AG10803 (cell line): ENCODE results near the gene MKLN1.
"Not testable (repeated sequence)": the region's sequence is repeated elsewhere in the genome, so short reads cannot be mapped to it uniquely, and the experiment has no call there.

ENCODE experiments used
- DNase-seq: peaks from one replicate; pipeline ENCODE4 v3.0.0; 2010; ENCODE audit warnings: low read depth
- H3K4me3 ChIP-seq: 2 replicates; pipeline ENCODE4 v1.5.1; 2011; ENCODE audit warnings: mild to moderate bottlenecking, low read length, control low read depth
- TF ChIP-seq, protein P1 (sequence below): conservative IDR thresholded peaks from 2 replicates; pipeline ENCODE4 v1.5.1; 2011; ENCODE audit warnings: mild to moderate bottlenecking, low read length, control low read depth, inconsistent platforms

Gene MKLN1

DNA sequence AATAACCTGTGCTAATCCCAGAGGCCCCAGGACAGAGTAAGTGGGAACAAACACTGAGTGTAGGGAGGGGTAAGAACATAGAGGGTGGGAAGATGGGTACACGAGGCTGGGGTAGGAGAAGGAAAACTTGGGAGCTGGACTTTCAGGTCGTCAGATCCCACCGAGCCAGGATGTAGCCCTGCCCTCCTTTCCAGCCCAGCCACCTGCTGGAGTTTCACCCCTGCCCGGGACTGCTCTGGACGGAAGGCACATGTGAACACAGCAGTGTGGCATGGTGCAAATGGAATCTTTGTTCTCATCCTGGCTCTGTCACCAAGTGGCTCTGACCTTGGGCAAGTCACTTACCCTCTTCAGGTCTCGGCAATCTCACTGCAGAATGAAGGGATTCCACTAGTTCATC, 176.0 kb downstream of the MKLN1 start:
- DNase-seq = no peak
- H3K4me3 ChIP-seq = no peak overlapping the region
- TF ChIP-seq, protein P1, sequence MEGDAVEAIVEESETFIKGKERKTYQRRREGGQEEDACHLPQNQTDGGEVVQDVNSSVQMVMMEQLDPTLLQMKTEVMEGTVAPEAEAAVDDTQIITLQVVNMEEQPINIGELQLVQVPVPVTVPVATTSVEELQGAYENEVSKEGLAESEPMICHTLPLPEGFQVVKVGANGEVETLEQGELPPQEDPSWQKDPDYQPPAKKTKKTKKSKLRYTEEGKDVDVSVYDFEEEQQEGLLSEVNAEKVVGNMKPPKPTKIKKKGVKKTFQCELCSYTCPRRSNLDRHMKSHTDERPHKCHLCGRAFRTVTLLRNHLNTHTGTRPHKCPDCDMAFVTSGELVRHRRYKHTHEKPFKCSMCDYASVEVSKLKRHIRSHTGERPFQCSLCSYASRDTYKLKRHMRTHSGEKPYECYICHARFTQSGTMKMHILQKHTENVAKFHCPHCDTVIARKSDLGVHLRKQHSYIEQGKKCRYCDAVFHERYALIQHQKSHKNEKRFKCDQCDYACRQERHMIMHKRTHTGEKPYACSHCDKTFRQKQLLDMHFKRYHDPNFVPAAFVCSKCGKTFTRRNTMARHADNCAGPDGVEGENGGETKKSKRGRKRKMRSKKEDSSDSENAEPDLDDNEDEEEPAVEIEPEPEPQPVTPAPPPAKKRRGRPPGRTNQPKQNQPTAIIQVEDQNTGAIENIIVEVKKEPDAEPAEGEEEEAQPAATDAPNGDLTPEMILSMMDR = no peak

DNA sequence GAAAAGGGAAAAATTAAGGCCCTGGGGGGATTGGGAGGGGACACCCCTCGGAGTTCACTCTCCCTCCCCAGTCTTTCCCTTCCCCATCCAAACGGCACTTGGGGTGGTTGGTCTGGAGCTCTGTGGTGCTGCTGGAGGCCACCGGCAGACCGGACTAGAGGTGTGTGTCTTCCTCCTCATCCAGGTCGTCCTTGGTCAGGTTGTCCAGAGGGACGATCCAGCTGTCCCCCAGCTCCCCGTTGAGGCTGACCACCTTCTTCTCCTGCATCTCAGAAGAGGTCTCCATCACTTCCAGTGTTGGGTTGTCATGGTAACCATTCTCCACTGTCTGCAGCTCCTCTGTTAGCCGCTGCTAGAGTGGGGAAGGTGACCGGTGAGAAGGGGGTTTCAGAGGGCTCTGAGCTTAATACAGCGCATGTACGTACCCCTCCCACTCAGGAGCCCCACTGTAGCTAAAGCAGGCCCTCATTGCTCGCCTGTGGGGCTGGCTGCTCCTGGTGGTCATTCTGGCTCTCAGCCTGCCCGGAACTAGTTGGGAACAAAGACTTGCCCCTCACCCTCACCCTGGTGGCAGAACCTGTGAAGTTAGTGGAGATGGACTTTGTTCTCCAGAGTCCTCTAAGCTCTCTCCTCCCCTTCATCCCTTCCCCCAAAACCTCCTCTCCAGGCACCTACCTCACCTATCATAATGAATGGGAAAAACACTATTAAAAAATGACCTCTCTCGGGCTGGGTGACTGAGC, 176.7 kb downstream of the MKLN1 start:
- TF ChIP-seq, protein P1 = no peak
- no peak overlapping the region for H3K4me3 ChIP-seq
- no peak for DNase-seq

DNA sequence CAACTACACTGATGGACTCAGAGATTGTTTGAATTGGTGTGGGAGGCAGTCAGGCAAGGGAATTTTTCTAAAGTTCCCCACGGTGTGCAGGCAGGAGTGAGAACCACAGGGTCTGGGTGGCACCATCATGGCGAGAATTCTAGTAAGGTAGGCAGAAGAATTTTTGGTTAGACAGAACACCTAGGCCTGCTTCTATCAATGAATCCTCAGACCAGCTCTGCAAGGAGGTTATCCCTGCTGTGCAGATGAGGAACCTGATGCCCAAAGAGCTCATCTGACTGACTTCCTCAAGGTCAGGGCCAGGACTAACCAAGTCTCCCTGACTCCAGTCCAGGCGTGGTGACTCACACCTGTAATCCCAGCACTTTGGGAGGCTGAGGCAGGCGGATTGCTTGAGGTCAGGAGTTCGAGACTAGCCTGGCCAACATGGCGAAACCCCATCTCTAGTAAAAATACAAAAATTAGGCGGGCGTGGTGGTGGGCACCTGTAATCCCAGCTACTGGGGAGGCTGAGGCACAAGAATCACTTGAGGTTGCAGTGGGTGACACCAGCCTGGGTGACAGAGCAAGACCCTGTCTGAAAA, 177.5 kb downstream of the MKLN1 start:
- not testable (repeated sequence) for DNase-seq, H3K4me3 ChIP-seq

DNA sequence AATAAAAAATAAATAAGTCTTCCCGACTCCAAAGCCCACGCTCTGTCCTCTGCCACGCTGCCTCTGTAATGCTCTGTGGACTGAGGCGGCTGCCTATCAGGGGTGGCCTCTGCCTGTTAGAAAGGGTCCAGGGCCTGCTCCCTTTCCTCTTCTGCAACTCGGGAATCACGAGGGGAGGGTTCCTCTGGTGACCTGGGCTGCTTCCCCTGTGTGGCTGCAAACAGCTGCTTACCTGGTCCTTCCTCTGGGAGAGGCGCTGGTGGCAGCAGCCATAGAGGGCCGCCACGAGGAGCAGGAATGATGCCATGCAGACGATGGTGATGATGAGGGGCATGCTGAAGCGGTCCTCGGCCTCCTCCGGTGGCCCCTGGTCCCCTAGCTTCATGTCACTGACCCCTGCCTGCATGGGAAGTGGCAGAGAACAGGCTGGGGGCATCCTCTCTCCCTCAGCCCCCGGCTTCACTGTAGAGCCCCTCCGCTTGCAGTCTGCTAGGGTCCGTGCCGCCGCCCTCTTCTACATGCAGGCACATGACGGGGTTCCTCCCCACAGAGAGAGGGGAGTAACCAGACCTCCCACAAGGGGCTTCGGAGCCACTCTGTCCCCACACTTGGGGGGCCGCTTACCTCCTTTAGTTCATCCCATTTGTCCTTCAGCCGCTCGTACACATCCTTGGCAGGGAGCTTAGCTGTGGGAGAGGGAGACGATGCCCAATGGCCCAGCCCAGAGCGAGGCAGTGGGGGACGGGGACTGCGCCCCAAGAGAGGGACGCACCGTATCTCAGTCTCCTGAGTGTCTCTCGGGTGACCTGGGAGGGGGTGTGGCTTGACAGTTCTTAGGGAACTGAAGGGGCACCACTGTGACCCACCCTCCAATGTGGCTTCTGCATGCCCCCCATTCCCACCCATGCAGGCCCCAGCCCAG, 178.2 kb downstream of the MKLN1 start:
- TF ChIP-seq, protein P1 = no peak
- no peak overlapping the region for H3K4me3 ChIP-seq
- no peak for DNase-seq

DNA sequence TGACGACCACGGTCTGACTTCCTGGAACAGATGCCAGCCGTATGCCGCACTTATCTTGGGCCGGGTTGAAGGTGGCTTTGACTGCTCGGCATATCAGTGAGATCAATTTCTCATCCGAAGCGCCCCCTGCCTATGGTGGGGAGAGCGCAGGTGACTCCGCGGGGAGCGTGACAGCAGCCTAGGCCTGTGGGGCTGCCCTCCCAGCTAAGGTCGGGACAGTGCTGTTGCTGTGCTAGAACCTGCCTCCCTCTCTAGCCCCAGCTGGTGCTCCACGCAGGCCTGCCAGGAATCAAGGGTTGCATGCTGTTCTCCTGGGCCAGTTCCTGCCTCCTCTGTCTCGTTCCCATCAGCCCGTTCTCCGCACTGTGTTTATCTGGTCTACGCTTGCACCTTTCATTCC, 178.9 kb downstream of the MKLN1 start:
- no peak overlapping the region for H3K4me3 ChIP-seq
- TF ChIP-seq, protein P1 = no peak
- no peak for DNase-seq

DNA sequence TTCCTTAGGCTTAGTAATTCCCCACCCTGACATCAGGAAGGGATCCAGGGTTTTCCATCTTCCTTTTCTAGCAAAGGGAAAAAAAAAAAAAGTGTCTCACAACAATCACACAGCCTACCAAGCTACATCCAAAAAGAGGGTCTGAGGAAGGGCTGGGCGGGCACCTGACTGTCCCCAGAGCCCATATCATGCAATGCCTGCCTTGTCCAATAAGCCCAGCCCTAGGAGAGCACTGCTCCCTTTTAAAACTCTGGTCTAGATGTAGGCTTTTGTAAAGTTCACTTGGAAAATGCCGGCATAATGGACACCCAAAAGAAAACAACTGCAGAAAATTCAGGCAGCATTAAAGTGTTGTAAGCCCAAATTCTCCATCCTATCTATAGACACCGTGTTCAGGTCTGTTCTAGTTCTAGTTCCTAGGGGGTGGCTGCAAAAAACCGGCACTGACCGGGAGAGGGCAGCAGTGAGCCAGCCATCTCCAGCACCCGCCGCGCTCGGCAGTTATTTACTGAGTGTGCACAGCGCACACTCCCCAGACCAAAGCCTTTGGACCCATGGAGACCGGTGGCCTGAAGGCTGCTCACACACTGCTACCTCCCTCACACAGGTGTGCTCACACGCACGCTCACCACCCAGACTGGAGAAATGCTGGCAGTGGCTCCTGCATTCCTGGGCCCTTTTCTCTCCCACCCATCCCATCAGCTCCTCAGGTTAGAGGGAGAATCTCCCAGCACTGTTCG, 180.1 kb downstream of the MKLN1 start:
- peak; percentile 69 for DNase-seq
- no peak overlapping the region for H3K4me3 ChIP-seq
- TF ChIP-seq, protein P1 = peak; percentile 88
